Measurements from ENCODE around the gene ERC2.

The ERC2 gene

DNA sequence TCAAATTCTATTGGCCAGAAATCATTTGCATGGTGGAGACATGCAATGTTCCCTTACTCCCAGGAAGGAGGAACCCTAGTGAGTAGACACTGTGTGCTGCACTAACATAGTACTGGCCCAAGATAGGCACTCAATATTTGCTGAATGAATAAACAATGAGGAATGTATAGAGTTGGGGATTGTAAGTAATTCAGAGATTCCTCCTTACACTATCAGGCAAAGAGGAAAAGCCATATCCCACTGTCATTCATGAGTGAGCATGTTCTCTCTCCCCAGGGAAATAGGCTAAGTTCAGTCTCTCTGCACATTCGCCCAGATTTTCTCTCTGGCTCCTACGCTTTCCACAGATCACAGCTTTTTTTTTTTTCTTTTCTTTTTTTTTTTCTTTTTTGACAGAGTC lies 826.3 kb downstream of the ERC2 start:
- Mint-ChIP-seq H3K4me3 (no peak overlapping the region), H3K36me3 (ENCODE audit: low read depth) (no peaks in the 10 kb centered on the region), H3K9me3 (peaks cover 4% of the 10 kb centered on the region), H3K4me1 (ENCODE audit: low read depth) (no peaks in the 10 kb centered on the region), H3K27ac (no peak overlapping the region), H3K27me3 (ENCODE audit: low read depth) (no peaks in the 10 kb centered on the region)
- no peak for DNase-seq (ENCODE audit: low spot score)

DNA sequence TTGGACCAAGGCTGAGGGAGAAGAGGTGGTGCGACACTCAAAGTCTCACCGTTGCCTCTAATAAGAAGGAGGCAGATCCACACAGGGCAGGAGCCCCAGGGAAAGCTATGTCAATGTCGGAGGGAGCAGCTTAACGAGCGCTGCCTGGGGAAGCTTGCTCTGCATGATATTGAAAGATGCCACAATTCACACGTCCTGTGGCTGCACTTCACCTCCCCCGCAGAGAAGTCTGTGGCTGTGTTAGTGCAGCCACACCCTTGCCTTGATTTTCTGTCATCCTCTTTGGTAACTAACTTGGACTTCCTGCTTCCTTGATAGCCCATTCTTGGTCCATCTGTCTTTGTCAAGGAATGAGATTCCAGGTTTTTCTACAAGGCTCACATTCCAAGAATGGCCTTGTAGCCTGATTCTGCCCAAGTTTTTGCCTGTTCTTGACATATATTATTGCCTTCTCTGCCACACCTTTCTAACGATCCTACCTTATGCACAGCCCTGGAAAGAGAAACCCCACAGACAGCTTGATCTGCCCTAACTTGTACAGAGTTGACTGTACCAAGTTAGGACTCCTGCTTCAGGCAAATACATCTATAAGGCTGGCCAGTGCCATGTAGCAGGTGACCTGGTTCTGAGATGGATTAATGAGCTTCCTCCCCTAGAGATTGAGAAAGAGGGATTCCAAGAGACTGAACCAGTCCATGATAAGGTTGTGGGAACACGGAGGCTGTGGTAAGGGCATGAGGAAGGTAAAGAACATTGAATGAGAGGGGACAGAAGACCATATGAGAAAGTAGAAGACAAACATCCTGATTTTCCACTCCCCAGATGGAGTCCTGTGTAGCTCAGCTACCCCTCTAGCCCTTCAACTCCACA lies 828.1 kb downstream of the ERC2 start:
- peak overlapping the region; percentile 5 for H3K4me3 Mint-ChIP-seq
- no peaks in the 10 kb centered on the region for H3K4me1 Mint-ChIP-seq (ENCODE audit: low read depth)
- H3K27ac Mint-ChIP-seq: no peak overlapping the region
- peaks cover 7% of the 10 kb centered on the region for H3K9me3 Mint-ChIP-seq
- H3K36me3 Mint-ChIP-seq (ENCODE audit: low read depth): no peaks in the 10 kb centered on the region
- no peak for DNase-seq (ENCODE audit: low spot score)
- no peaks in the 10 kb centered on the region for H3K27me3 Mint-ChIP-seq (ENCODE audit: low read depth)

DNA sequence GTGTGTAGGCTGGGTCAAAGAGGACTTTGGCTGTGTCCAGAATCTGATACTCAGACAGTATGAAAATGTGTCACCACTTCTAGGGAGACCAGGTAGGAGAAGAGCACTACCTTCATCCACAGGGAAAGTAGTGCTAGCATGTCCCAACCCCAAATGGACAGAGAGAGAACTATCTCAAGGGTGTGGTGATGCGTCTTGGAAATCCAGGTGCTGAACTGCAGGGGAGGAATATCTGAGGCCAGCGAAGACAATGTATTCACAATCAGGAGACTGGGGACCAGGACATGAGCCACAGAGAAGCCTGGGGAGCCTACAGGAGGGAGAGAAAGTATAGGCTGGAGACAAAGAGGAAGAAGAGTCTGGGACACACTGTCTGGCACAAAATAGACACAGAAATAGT lies 829.1 kb downstream of the ERC2 start:
- H3K36me3 Mint-ChIP-seq (ENCODE audit: low read depth): no peaks in the 10 kb centered on the region
- H3K27me3 Mint-ChIP-seq (ENCODE audit: low read depth): no peaks in the 10 kb centered on the region
- peaks cover 7% of the 10 kb centered on the region for H3K9me3 Mint-ChIP-seq
- DNase-seq (ENCODE audit: low spot score): no peak
- no peaks in the 10 kb centered on the region for H3K4me1 Mint-ChIP-seq (ENCODE audit: low read depth)
- H3K4me3 Mint-ChIP-seq: no peak overlapping the region
- H3K27ac Mint-ChIP-seq: no peak overlapping the region

DNA sequence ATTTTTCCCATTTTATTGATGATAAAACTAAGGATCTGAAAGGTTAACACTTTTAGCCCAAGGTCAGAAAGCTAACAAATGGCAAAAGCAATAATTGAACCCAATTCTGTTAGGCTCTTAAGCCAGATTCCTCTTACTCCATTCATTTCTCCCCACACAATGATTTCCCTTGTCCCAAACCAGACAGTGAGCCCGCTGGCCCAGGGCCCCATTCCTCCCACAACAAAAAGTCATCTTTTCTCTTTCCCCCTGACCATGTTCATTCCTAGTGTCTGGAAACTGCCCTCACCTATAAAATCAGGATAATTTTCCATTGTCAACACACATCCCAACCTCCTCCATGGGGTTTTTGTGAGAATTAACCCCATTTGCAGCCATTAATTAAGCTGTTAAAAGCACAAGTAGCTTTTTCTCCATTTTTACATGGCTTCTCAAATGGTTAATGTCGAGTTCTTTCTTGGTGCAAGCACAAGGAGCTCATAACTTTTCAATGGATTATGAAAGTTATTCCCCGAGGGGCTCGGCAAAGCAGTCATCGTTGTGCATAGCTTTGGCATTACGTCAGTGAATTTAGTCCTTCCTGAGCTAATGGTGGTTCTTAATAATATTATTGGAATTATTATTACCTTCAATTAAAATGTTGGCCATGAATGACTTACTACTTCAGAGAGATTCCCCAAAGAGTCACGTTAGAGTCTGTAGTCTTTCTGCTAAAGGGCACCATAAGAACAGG lies 830.2 kb downstream of the ERC2 start:
- Mint-ChIP-seq H3K27ac (no peak overlapping the region), H3K4me3 (no peak overlapping the region), H3K27me3 (ENCODE audit: low read depth) (no peaks in the 10 kb centered on the region), H3K36me3 (ENCODE audit: low read depth) (no peaks in the 10 kb centered on the region), H3K9me3 (peaks cover 7% of the 10 kb centered on the region), H3K4me1 (ENCODE audit: low read depth) (no peaks in the 10 kb centered on the region)
- DNase-seq (ENCODE audit: low spot score): no peak

DNA sequence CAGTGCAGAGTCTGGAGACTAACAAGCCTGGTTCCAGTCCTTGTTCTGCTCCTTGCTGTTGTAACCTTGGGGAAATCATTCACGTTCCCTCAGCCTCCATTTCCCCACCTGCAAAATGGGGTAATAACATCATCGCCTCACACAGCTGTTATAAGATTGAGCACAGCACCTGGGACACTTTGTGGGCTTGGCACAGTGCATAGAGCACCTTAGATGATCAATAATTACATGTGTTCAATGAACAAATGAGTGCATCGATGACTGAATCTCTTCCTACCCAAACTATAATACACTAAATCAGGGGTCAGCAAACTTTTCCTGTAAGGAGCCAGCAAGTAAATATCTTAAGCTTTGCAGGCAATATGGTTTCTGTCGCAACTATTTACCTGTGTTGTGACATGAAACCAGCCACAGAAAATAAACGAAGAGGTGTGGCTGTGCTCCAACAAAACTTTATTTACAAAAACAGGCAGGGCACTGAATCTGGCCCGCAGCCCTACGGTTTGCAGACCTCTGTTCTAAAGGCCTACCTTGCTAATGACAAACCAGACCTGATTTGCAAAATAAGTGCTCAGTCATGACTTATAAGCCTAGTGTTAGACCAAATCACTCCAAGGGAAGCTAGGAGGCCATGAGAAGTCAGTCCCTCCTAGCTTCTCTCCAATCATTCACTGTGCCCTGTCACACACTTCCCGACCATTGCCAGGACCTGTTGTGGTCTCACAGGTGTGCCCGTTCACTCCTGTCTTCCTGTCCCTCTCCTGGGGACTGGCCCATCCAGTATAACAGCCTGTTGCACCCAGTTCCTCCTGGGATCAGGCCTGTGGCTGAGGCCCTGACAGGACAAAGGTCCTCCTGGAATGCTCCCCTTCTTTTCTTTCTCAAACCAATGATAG lies 831.7 kb downstream of the ERC2 start:
- Mint-ChIP-seq H3K36me3 (ENCODE audit: low read depth) (no peaks in the 10 kb centered on the region), H3K27ac (no peak overlapping the region), H3K4me1 (ENCODE audit: low read depth) (no peaks in the 10 kb centered on the region), H3K4me3 (no peak overlapping the region), H3K9me3 (peaks cover 7% of the 10 kb centered on the region), H3K27me3 (ENCODE audit: low read depth) (no peaks in the 10 kb centered on the region)
- no peak for DNase-seq (ENCODE audit: low spot score)

DNA sequence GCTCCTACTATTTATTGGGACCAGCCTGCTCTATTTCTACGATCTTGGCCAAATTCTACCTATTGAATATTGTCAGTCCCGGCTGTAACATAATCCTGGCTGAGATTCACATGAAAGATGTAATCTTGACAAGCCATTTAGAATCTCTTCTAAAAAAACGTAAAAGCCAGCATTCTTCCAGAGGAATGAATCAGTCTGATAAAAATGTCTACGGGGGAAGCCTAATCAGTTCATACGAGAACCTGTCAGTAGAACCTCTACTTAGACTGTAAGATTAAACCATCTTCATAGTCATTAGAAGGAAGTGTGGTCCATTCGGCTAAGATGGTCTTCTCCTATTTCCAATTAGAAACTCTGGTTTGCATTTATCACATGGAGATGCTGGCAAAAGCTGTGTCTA lies 833.9 kb downstream of the ERC2 start:
- Mint-ChIP-seq H3K27ac (no peak overlapping the region), H3K36me3 (ENCODE audit: low read depth) (no peaks in the 10 kb centered on the region), H3K4me3 (no peak overlapping the region), H3K27me3 (ENCODE audit: low read depth) (no peaks in the 10 kb centered on the region), H3K9me3 (peaks cover 7% of the 10 kb centered on the region), H3K4me1 (ENCODE audit: low read depth) (no peaks in the 10 kb centered on the region)
- DNase-seq (ENCODE audit: low spot score): no peak

DNA sequence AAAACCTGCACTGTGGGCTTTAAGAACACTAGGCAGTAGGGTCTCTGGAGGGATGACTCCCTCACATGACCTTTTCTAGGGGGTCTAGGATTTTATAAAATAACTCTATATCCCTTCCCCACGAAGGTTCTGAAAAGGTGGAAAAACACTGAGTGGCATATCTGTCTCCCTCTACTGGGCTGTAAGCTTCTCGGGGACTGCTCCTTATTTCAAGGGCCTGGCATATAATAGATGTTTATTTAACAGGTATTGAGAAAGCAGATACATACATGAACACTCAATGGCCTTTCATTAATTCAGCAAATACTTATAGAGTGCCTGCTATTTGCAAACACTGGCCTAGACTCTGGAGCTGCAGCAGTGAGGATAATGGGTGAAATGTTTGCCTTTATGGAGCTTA lies 834.9 kb downstream of the ERC2 start:
- Mint-ChIP-seq H3K9me3 (peaks cover 3% of the 10 kb centered on the region), H3K27ac (no peak overlapping the region), H3K4me3 (no peak overlapping the region)

DNA sequence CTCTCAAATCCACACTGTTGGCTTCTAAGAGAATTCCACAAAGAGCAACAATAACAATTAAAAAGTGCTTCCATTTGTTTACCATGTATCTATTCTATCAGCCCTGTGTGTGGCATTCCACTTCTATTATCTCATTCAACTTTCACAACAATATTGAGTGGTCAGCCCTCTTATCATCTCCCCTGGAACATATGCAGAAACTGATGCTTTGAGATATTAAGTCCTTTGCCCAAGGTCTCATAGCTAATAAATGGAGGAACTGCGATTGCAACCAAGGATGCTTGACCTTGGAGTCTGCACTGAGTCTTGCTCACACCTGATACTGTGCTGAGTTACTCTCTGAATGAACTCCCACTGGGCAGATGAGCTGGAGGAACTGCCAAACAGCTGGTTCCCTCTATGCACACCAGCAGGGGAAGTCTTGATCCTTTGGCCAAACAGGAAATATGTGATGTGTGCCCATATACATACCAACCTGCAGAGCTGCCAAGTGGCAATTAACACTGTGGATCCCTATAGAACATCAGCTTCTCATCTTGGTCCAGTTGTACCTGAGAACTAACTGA lies 836.4 kb downstream of the ERC2 start:
- no peak for DNase-seq (ENCODE audit: low spot score)
- Mint-ChIP-seq H3K4me1 (ENCODE audit: low read depth) (no peaks in the 10 kb centered on the region), H3K4me3 (no peak overlapping the region), H3K36me3 (ENCODE audit: low read depth) (no peaks in the 10 kb centered on the region), H3K27me3 (ENCODE audit: low read depth) (no peaks in the 10 kb centered on the region), H3K27ac (no peak overlapping the region), H3K9me3 (peaks cover 3% of the 10 kb centered on the region)

More for the DNA sequence above, 834.9 kb downstream of the ERC2 start:
- no peaks in the 10 kb centered on the region for H3K4me1 Mint-ChIP-seq (ENCODE audit: low read depth)
- no peak for DNase-seq (ENCODE audit: low spot score)
- H3K27me3 Mint-ChIP-seq (ENCODE audit: low read depth): no peaks in the 10 kb centered on the region
- H3K36me3 Mint-ChIP-seq (ENCODE audit: low read depth): no peaks in the 10 kb centered on the region

DNA sequence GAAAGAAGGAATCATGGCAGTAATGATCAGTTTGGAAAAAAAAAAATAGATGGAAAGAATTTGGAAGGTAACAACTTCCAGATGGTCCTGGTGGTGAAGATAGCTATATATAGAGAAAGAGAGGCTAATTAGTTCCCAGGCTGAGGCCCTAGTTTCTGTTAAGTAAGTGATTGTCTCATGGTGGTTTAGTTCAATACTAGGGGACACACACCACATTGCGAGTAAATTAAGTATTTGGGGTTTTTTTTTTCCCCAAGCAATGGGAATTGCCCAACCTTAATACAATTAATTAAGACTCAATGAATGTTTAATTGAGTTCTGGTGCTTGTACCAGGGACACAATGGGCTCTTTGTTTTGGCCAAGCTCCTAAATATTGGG lies 837.4 kb downstream of the ERC2 start:
- Mint-ChIP-seq H3K27me3 (ENCODE audit: low read depth) (no peaks in the 10 kb centered on the region), H3K9me3 (no peaks in the 10 kb centered on the region), H3K27ac (no peak overlapping the region), H3K4me1 (ENCODE audit: low read depth) (no peaks in the 10 kb centered on the region), H3K4me3 (no peak overlapping the region), H3K36me3 (ENCODE audit: low read depth) (no peaks in the 10 kb centered on the region)
- no peak for DNase-seq (ENCODE audit: low spot score)

DNA sequence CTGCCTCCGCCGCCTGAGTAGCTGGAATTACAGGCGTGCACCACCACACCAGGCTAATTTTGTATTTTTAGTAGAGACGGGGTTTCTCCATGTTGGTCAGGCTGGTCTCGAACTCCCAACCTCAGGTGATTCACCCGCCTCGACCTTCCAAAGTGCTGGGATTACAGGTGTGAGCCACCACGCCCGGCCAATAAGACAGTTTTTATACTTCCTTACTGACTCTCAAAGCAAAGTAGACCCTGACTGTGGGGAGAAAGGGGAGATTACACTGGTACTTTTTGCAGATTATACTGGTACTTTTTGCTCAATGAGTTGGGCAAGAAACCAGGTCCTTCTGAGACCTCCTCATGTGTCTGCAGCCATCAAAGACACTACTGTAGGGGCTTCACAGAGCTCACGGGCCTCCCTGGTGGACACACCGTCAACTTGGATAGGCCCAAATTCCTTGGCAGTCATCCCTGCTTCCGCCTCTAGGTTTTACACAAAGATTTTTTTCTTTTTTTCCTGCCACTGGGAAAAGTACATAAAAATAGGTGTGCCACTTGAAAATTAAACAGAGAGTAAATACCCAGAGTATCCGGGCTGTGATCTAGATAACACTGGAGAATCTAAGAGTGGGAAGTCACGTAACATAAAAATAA lies 837.9 kb downstream of the ERC2 start:
- no peaks in the 10 kb centered on the region for H3K27me3 Mint-ChIP-seq (ENCODE audit: low read depth)
- no peak overlapping the region for H3K27ac Mint-ChIP-seq
- DNase-seq (ENCODE audit: low spot score): no peak
- no peaks in the 10 kb centered on the region for H3K9me3 Mint-ChIP-seq
- H3K4me3 Mint-ChIP-seq: no peak overlapping the region
- no peaks in the 10 kb centered on the region for H3K4me1 Mint-ChIP-seq (ENCODE audit: low read depth)
- H3K36me3 Mint-ChIP-seq (ENCODE audit: low read depth): no peaks in the 10 kb centered on the region

DNA sequence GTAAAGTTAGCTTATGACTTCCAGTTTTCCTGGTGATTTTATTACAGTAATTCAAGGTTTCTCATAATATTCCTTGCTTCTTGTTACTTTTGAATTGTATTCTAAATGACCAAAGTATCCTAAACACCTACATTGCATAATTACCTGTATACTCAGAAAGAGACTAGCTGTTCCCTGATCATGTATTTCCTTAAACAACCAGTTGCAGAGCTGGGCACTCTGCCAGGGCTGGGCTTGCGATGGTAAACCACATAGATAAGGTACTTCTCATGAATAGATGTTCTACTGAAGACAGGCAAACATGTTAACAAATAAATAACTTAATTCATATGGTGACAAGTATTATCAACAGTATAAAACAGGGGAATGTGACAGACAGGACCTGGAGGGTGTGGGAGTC lies 838.8 kb downstream of the ERC2 start:
- no peak for DNase-seq (ENCODE audit: low spot score)
- Mint-ChIP-seq H3K4me3 (no peak overlapping the region), H3K36me3 (ENCODE audit: low read depth) (no peaks in the 10 kb centered on the region), H3K9me3 (no peaks in the 10 kb centered on the region), H3K27ac (no peak overlapping the region), H3K27me3 (ENCODE audit: low read depth) (no peaks in the 10 kb centered on the region), H3K4me1 (ENCODE audit: low read depth) (no peaks in the 10 kb centered on the region)

DNA sequence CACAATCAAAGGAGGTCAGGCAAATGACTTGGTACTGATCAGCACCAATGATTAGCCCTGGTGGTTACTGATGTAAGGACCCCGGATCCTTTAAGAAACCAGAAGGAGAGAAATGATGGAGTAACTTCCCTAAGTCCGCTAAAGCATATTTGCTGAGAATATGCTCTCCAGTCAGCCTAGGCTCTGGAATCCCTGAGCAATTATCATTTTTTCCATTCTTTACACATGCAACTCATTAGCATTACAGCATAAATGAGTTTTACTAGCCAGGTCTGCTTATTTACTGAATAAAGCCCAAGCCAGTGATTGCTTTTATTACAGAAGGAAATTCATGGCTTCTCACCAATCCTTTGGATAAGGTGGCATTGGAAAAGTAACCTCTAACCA lies 842.0 kb downstream of the ERC2 start:
- DNase-seq (ENCODE audit: low spot score): no peak
- H3K36me3 Mint-ChIP-seq (ENCODE audit: low read depth): no peaks in the 10 kb centered on the region
- no peaks in the 10 kb centered on the region for H3K27me3 Mint-ChIP-seq (ENCODE audit: low read depth)
- H3K9me3 Mint-ChIP-seq: no peaks in the 10 kb centered on the region
- no peak overlapping the region for H3K27ac Mint-ChIP-seq
- no peaks in the 10 kb centered on the region for H3K4me1 Mint-ChIP-seq (ENCODE audit: low read depth)
- H3K4me3 Mint-ChIP-seq: no peak overlapping the region

DNA sequence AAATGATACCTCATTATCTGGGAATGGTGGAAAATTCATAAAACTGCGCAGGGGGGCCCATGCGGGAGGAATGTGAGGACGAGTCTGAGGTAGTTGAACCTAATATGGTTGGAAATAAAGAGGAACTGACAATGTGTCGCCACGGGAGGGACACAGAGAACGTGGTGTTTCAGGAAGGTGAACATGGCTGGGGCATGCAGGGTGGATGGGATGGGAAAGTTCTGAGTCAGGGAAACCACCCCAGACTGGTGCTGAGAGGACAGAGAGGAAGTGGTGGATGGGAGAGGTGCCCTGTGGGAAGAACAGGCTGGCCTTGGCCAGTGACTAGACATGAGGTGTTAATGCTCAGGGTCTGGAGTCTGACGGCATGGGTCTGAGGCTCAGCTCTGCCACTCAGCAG lies 844.0 kb downstream of the ERC2 start:
- H3K4me3 Mint-ChIP-seq: no peak overlapping the region
- H3K27ac Mint-ChIP-seq: no peak overlapping the region
- no peaks in the 10 kb centered on the region for H3K4me1 Mint-ChIP-seq (ENCODE audit: low read depth)

More for the DNA sequence above, 844.0 kb downstream of the ERC2 start:
- Mint-ChIP-seq H3K9me3 (no peaks in the 10 kb centered on the region), H3K36me3 (ENCODE audit: low read depth) (no peaks in the 10 kb centered on the region), H3K27me3 (ENCODE audit: low read depth) (no peaks in the 10 kb centered on the region)
- no peak for DNase-seq (ENCODE audit: low spot score)

Data from T-helper 2 cell treated with Interferon-gamma antibody and Interleukin-4, amounts not matched to agents 5 μg/mL and 100 μg/mL, for 36 hours (primary cell).